HG03342 (cell line): ENCODE data around the gene ITPR3.
"Not testable (repeated sequence)": the region's sequence is repeated elsewhere in the genome, so short reads cannot be mapped to it uniquely, and the experiment has no call there.

ENCODE experiments used
- ATAC-seq: cut with Tn5 transposase; IDR thresholded peaks from one replicate; pipeline ENCODE4 v1.9.1; 2021; ENCODE audit warnings: mild to moderate bottlenecking, moderate library complexity; ENCODE audit not compliant: unreplicated experiment

The ITPR3 gene

DNA sequence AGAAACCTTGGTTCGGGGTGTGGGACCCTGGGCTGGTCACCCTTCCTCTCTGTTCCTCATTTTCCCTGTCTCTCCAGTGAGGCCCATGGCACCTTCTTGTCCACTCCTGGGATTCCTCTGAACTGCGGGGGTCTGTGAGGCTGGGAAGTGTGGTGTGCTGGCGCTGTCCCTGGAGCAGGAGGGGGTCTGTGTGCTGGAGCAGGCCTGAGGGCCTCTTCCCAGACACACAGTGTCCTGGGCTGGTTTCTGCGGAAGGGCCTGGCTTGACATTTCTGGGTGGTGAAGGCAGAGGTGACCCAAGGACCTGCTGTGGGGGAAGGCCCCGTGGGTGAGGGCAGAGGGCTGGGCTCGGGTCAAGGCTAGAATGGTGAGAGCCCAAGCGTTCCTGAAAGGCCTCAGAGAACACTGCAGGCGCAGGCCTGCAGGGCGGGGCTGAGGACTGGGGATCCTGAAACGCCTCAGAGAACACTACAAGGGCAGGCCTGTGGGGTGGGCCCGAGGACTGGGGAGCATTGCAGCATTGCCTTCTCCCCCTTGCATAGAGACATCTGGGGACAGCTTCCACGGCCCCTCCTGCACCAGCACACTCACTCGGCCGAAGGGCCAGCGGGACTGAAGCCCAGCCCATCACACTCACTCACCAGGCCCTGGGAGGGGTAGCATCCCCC, 30.5 kb upstream of the ITPR3 start:
- no peak for ATAC-seq

DNA sequence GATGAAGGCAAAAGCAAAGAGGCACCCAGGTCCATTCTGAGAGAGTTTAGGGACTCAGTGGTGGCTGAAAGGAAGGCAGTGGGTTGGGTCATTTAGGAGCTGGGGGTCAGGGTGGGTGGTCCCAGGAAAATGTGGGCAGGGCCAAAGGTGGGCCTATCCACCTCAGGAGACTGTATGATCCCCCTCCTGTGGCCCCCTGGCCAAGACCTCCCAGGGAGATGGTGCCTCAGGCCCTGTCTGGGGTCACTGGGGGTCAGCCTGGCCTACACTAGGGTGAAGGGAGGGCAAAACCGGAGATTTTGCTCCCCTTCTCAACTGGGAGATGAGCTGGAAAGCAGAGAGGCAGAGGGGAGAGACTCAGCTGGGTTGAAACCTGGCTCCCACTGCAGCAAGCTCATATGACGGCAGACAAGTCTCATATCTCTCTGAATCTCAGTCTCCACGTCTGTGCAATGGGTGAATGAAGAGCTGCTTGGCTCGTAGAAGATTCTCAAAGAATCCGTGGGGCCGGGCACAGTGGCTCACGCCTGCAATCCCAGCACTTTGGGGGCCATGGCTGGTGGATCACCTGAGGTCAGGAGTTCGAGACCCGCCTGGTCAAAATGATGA, 29.6 kb upstream of the ITPR3 start:
- no peak for ATAC-seq

DNA sequence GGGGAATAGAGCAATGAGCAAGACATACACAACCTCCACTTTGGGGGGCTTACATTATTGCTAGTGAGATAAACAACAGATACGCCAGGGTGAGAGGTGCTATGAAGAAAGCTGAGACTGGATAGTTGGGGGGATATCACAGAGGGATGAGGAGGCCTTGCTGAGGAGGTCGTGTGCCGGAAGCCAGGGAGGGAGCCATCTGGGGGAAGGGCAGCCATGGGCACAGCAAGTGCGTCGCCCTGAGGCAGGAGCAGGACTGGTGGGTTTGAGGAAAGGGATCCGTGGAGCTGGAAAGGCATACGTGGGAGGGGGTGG, 28.9 kb upstream of the ITPR3 start:
- ATAC-seq = no peak

DNA sequence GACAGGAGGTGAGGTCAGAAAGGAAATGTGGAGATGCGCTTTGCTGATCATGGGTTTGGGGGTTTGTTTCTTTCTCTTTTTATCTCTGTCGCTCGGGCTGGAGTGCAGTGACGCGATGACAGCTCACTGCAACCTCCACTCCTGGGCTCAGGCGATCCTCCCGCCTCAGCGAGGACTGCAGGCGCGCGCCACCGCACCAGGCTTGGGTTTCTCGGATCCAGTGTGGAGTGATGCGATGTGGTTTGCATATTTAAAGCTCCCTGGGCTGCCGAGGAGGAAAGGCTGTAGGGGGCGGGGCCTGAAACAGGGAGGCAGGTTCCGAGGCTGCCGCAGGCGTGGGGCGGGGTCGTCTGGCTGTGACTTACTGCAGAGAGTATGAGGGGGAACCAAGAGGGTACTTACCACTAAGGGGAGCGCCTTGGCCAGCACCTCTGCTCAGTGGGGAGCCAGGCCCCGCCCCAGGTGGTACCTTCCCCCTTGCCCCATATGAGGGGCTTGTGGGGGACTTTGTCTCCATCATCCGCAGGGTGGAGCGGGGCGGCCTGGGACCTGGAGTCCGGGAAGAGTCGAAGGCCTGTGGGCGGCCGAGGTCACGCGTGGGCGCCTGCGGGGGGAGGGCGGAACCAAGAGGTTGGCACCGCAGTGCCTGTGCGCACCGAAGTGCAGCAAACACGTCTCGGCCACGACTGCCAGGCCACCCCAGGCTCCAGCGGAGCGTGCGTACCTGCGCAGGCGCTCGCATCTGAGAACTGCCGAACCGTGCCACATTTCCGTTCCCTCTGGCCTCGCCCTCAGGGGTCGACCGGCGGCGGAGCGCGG, 28.3 kb upstream of the ITPR3 start:
- peak; percentile 56 for ATAC-seq

DNA sequence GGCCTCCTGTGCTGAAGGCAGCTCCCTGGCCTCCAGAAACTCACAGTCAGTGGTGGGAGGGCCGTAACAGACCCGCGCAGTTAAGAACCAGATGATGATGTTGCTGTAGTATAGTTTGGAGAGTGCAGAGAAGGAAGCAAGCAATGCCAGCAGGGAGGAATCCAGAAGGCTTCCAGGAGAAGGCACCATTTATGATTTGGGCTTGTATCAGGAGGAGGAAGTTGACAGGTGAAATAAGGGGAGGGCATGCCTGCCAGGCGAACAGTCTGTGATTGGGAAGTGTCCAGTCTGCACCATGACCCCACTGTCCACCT, 27.8 kb upstream of the ITPR3 start:
- no peak for ATAC-seq

DNA sequence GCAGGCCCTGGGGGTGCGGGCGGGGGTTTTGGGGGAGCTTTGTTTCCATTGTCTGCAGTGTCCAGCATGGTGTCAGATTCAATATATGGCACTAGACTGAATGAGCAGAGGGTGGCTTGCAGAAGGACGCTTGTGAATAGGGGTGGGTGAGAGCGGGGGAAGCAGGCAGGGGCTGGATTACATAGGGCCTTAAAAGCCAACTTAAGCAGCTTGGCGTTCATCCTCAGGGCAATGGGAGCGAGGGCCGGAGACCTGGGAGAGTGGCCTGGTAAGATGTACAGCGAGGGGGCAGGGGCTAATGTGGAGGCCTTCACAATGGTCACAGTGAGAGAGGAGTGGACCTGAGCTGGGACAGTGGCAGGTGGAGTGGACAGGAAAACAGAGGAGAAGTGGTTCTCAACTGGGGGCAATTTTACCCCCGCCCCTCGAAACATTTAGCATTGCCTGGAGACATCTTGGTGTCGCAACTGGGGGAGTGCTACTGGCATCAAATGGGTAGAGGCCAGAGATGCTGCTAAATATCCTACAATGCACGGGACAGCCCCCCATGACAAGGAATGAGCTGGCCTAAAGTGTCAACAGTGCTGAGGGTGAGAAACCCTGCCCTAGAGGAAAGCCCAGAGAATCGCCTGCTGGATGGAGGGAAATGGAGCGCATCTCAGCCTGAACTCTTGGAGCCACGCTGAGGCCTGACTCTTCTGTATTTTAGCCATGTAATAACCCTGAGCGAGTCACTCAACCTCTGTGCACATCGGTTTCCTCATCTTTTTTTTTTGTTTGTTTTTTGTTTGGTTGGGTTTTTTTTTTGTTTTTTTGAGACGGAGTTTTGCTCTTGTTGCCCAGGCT, 25.9 kb upstream of the ITPR3 start:
- ATAC-seq = no peak

DNA sequence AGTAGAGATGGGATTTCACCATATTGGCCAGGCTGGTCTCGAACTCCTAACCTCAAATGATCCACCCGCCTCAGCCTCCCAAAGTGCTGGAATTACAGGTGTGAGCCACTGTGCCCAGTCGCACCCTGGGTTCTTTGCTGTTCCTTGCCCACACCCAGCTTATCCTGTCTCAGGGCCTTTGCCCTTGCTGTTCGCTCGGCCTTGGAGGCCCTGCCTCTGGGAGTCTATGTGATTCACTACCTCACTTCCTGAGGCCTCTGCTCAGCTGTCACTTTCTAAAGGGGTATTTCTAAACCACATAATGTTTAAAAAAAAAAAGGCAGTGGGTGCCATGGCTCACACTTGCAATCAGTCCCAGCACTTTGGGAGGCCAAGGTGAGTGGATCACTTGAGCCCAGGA, 24.2 kb upstream of the ITPR3 start:
- ATAC-seq = not testable (repeated sequence)

DNA sequence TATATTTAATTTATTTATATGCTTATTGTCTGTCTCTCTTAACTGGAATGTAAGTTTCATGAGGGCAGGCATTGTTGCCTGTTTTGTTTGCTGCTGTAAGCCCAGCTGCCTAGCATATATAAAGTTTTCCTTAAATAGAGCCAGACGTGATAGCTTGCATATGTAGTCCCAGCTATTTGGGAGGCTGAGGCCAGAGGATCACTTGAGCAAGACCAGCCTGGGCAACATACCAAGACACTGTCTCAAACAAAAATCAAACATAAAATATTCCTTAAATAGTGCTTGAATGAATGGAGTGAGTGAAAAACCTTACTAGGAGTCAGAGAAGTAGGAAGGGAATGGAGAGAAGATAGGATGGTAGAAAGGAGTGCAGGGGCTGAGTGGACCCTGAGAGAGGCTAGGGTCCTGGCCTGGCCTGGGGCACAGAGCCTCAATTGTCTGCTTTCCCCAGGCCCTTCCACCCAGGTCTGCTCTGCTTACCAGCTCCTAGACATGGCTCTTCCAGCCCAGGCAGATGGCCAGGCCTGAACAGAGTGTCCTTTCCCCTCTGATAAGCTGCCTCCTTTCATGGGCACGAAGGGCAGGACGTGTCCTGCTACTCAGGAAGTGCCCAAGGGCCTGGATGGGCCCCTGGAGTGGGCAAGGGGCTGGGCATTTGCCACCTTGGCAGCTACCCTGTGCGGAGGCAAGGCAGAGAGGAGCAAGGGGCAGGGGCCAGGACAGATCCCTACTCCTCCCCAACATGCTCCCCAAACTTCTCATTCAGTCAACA, 23.4 kb upstream of the ITPR3 start:
- ATAC-seq = no peak

DNA sequence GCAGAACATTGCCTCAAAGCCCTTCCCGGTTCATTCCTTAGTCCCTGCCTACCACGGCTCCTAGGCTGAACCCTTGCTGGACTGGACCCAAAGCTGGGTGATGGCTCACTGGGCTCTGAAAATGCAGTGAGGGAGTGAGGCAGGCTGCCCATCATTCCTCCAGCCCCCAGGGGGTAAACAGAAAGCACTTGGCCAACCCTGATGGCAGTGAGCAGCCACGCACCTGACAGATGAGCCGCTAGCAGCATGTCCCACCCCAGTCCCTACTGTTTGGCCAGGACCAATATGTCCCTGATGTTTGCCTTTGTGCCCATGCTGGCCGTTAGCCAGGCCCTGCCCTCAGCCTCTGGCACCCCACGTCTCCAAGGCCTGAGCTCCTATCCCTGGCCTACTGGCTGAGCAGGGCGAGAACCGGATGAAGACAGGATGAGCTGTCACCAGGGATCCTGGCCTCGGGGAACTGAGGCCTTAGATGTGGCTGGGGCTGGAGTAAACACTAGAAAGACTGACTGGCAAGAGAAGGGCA, 21.6 kb upstream of the ITPR3 start:
- ATAC-seq = no peak

DNA sequence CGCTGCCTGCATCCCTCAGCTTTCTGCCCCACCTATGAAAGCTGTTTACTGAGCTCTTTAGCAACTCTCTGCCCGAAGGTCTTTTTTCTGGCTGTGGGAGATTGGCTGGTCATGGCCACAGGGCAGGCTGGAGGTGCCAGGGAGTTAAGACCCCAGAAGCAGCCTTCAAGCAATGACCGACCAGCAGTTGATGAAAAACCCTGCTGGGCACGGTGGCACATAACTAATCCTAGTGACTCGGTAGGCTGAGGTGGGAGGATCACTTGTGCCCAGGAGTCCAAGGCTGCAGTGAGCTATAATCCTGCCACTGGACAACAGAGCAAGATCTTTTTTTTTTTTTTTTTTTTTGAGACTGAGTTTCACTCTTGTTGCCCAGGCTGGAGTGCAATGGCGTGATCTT, 20.4 kb upstream of the ITPR3 start:
- ATAC-seq = no peak

DNA sequence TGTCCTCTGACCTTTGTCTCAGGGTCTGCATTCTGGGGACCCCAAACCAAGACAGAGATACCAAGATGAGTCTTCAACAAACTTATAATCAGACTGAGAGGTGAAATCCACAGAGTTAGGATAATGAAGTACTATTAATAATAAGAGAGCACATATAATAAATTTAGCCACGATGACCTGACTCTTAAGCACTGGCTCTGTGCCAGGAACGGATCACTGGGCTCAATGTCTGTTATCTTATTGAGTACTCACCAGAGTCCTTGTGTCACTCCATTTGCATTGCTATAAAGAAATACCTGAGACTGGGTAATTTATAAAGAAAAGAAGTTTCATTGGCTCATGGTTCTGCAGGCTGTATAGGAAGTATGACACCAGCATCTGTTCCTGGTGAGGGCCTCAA, 18.9 kb upstream of the ITPR3 start:
- ATAC-seq = no peak

DNA sequence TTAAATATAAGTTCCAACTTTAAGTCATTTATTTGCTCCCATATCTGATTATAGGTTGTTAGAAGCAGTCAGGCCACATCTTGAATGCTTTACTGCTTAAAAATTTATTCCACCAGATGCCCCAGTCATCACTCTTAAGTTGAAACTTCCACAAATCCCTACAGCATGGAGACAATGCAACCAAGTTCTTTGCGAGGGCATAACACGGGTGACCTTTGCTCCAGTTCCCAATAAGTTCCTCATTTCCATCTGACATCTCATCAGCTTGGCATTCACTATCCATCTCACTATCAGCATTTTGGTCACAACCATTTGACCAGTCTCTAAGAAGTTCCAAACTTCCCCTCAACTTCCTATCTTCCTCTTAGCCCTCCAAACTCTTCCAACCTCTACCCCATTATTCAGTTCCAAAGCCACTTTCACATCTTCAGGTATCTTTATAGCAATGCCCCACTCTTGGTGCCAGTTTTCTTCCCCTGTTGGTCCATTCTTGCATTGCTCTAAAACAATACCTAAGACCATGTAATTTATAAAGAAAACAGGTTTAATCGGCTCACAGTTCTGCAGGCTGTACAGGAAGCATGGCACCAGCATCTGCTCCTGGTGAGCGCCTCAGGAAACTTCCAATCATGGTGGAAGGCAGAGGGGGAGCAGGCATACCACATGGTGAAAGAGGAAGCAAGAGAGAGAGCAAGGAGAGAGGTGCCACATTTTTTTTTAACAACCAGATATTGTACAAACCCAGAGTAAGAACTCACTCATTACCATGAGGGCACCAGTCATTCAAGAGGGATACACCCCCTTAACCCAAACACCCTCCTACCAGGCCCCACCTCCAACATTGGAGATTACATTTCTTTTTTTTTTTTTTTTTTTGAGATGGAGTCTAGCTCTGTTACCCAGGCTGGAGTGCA, 15.9 kb upstream of the ITPR3 start:
- ATAC-seq = no peak

DNA sequence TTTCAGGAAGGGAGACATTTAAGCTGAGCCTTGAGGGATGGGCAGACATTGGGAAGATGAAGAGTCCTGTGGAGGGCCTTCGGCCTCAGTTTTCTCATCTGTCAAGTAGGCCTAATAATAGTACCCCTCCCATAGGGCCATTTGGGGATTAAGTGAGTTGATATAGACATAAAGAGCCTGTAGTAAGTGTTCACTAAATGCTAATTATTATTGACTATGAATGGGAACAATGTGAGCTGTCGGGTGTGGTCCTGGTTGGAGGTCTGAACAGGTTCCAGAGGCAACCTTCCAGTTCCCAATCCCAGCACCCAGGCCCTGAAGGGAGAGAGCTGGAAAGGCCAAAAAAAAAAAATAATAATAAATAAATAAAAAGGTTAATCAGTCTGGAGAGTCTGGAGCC, 14.5 kb upstream of the ITPR3 start:
- no peak for ATAC-seq

DNA sequence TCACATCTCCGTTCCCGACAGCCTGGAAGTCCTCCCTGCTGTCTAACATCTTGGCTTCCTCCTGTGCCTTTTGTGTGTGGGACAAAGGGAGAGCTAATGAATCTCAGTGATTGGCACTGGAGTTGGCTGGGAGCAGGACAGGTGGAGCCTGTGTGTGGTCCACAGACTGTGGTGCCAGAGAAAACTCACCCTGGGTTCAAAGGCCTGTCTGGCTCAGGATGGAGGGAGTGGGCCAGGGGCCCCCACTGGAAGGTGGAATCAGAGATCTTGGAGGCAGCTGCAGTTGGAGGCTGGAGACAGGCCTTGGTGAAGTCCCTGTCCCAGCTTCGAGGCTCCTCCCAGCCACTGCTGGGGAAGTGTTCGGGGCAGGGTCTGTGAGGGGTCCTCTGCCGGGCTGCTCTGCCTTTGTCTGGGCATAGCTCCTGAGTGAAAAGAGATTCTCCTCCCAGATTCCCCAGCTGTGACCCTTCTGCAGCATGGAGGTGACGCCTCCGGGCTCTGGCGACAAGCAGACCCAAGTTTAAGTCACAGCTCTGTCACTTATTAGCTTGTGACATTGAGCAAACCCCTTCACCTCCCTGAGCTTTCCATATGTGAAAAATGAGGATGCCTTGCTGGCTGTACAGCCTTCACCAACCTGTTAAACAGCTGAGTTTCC, 13.9 kb upstream of the ITPR3 start:
- ATAC-seq = no peak

DNA sequence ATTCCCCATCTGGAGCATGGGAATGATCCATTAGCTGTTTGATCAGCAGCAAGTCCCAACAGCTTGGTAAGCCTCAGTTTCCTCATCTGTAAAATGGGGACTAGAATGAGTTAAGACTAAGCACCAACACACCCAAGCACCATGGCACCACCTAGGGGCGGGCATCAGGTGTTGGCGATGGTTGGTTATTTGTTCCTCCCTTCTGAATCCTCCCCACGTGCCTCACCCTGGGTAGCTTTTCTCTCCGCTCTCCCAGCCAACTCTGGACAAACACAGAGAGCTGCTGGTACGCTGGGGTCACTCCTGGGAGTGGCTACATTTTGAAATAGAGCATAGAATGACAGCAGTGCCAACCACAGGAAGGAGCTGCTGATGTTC, 13.3 kb upstream of the ITPR3 start:
- ATAC-seq = no peak

DNA sequence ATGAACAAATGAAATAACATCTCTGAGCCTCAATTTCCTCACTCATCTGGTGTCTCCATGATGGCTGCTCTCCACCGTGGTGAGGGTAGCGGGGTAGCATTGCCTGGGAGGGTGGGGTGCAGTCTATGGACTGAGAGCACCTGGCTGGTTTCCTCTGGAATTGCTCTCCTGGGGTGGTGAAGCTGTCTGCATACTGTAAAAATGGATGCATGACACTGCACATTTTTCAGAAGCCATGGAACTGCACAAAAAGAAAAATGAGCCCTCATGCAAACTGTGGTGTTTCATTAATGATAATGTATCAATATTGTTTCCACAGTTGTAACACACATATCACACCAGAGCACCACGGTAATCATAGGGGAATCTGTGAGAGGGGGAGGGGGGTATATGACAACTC, 12.1 kb upstream of the ITPR3 start:
- no peak for ATAC-seq

DNA sequence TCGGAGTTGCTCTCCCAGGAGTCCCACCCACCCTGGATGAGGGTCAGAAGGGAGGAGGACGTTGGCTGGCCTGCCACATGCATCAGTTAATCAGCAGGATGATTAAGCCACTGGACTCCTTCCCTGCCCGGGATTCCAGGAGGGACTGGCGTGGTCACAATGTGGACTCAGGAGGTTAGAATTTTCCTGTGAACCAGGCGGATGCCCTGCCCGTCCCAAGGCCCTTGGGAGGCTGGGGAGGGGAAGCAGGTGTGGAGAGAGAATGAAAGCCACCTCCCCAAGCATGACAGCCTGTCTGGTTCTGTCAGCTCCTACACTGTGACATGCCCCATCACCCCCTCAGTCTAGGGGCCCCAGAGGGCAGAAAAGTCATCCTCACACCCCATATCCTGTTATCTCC, 11.6 kb upstream of the ITPR3 start:
- ATAC-seq = no peak

DNA sequence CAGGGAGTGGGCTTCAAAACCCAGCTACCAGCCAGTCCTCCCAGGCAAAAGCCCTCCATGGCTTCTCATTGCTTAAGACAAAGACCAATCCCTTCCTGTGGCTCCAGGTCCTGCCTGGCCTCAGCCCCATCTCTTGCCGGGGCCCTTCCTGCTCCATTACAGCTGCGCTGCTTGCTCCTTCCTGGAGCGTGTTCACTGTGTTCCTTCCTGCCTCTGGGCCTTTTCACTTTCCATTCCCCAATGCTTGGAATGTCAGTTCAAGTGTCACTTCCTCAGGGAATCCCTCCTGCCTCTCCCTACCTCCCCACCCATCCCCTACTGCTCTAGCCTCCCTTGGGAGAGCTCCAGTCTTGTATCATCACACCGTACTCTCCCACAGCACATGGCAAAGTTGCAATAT, 11.1 kb upstream of the ITPR3 start:
- no peak for ATAC-seq
